ENCODE data around the gene HMG20B.

GRCh38 chr19:3565139-3565538 is 7.6 kb upstream of the HMG20B start:
- TF ChIP-seq EZH2 (IDR thresholded peaks at IDR 0.05; ENCODE audit: low read length) (no peak), CTCF (optimal IDR thresholded peaks at IDR 0.05 in 1 of 3, IDR thresholded peaks at IDR 0.05 in 1 of 3, conservative IDR thresholded peaks at IDR 0.05 in 1 of 3; ENCODE audit: extremely low read depth in 1 of 3, insufficient read depth in 2 of 3, low read length in 3 of 3) (no peak)

Data from keratinocyte (primary cell).